PFSK-1 (cell line): ENCODE results near the gene TMUB1.

Experiments
- FOXP2 ChIP-seq: optimal IDR thresholded peaks from 2 replicates; pipeline ENCODE3; 2011; ENCODE audit warnings: borderline replicate concordance, control low read depth, inconsistent platforms; ENCODE audit not compliant: insufficient read depth; ENCODE audit errors: extremely low read length, extremely low read depth
- POLR2AphosphoS5 ChIP-seq: IDR thresholded peaks from 2 replicates; pipeline ENCODE4 v1.6.1; 2012; ENCODE audit warnings: low read depth, mild to moderate bottlenecking, control low read depth, low read length, moderate library complexity
- REST ChIP-seq, 2 experiments: IDR thresholded peaks; 2 replicates each; pipeline versions ENCODE4 v1.6.1 to v1.8.0; 2011 to 2012; ENCODE audit warnings: low read depth in 2 of 2, low read length in 2 of 2, control low read depth in 1 of 2, inconsistent platforms in 1 of 2, mild to moderate bottlenecking in 1 of 2, moderate library complexity in 1 of 2; ENCODE audit not compliant: insufficient read depth in 1 of 2
- SIN3A ChIP-seq: IDR thresholded peaks from 2 replicates; pipeline ENCODE4 v1.6.1; 2012; ENCODE audit warnings: mild to moderate bottlenecking, low read length, moderate library complexity, borderline replicate concordance; ENCODE audit not compliant: insufficient read depth
- TAF1 ChIP-seq: IDR thresholded peaks from 2 replicates; pipeline ENCODE4 v1.6.1; 2012; ENCODE audit warnings: low read length, control low read depth, borderline replicate concordance; ENCODE audit not compliant: insufficient read depth

The TMUB1 gene

GRCh38 chr7:151129960-151130591 is 46.8 kb upstream of the TMUB1 start:
- TF ChIP-seq POLR2AphosphoS5 (no peak), TAF1 (no peak), REST (IDR thresholded peaks at IDR 0.05; ENCODE audit: insufficient read depth in 1 of 2, low read depth in 2 of 2, low read length in 2 of 2) (no peak), FOXP2 (no peak), SIN3A (no peak)

- TF ChIP-seq POLR2AphosphoS5: no peak
- TF ChIP-seq TAF1: no peak
- TF ChIP-seq SIN3A: no peak
- TF ChIP-seq FOXP2: no peak
- TF ChIP-seq REST (IDR thresholded peaks at IDR 0.05; ENCODE audit: insufficient read depth in 1 of 2, low read depth in 2 of 2, low read length in 2 of 2): no peak
Measured at GRCh38 chr7:151129117-151129959, 46.0 kb upstream of the TMUB1 start.

- TF ChIP-seq REST (IDR thresholded peaks at IDR 0.05; ENCODE audit: insufficient read depth in 1 of 2, low read depth in 2 of 2, low read length in 2 of 2) (no peak), SIN3A (no peak), TAF1 (no peak), FOXP2 (no peak), POLR2AphosphoS5 (no peak)
Measured at GRCh38 chr7:151128716-151129115, 45.4 kb upstream of the TMUB1 start.

- TF ChIP-seq REST (IDR thresholded peaks at IDR 0.05; ENCODE audit: insufficient read depth in 1 of 2, low read depth in 2 of 2, low read length in 2 of 2) (no peak), POLR2AphosphoS5 (no peak), TAF1 (no peak), FOXP2 (no peak), SIN3A (no peak)
Measured at GRCh38 chr7:151128144-151128543, 44.9 kb upstream of the TMUB1 start.
